Head of caudate nucleus (tissue), 42 donors: ENCODE results near the gene ADGRV1.
"Not testable (repeated sequence)": the region's sequence is repeated elsewhere in the genome, so short reads cannot be mapped to it uniquely, and the experiment has no call there.

Source experiments
- DNase-seq, 42 donors: peaks; one replicate each; pipeline versions ENCODE4 v3.0.0 to v3.0.0-alpha.2; 2020 to 2021; ENCODE audit warnings: mixed read lengths in 7 of 42
- intact Hi-C: fragments of 100-400 bp; cut with DNase I; formaldehyde crosslinking; loops from one replicate; pipeline ENCODE4 v1.15.0; 2022

The ADGRV1 gene

GRCh38 chr5:90770006-90770541 lies 211.5 kb downstream of the ADGRV1 start:
- DNase-seq, intact Hi-C loops: not testable (repeated sequence)

- intact Hi-C loops = no loop called here
- no peak for DNase-seq
Observed at GRCh38 chr5:90777959-90778358, 219.4 kb downstream of the ADGRV1 start.

- intact Hi-C loops = no loop called here
- peak; percentile 38 to 93 (median 81) for DNase-seq
Observed at GRCh38 chr5:90783460-90784333, 225.1 kb downstream of the ADGRV1 start.

- DNase-seq = no peak
Observed at GRCh38 chr5:90786756-90787155, 228.2 kb downstream of the ADGRV1 start.

GRCh38 chr5:90792725-90793124 lies 234.1 kb downstream of the ADGRV1 start:
- intact Hi-C loops = no loop called here
- DNase-seq = no peak

More at GRCh38 chr5:90786756-90787155, 228.2 kb downstream of the ADGRV1 start:
- intact Hi-C loops = no loop called here

GRCh38 chr5:90793183-90793582 lies 234.6 kb downstream of the ADGRV1 start:
- intact Hi-C loops = no loop called here
- DNase-seq = no peak

GRCh38 chr5:90796919-90797318 lies 238.3 kb downstream of the ADGRV1 start:
- intact Hi-C loops, DNase-seq: not testable (repeated sequence)

- intact Hi-C loops = not testable (repeated sequence)
Observed at GRCh38 chr5:90800082-90800481, 241.5 kb downstream of the ADGRV1 start.

GRCh38 chr5:90800515-90800914 lies 241.9 kb downstream of the ADGRV1 start:
- not testable (repeated sequence) for DNase-seq

More at GRCh38 chr5:90800082-90800481, 241.5 kb downstream of the ADGRV1 start:
- DNase-seq = not testable (repeated sequence)

GRCh38 chr5:90802474-90803317 lies 244.1 kb downstream of the ADGRV1 start:
- DNase-seq = peak in 17 of 42 donors; percentile 4 to 62 (median 27)
- intact Hi-C loops = no loop called here

More at GRCh38 chr5:90800515-90800914, 241.9 kb downstream of the ADGRV1 start:
- intact Hi-C loops = not testable (repeated sequence)

- DNase-seq = no peak
- intact Hi-C loops = no loop called here
Observed at GRCh38 chr5:90803381-90803780, 244.8 kb downstream of the ADGRV1 start.

- DNase-seq = no peak
- intact Hi-C loops = no loop called here
Observed at GRCh38 chr5:90803876-90804275, 245.3 kb downstream of the ADGRV1 start.

- intact Hi-C loops = no loop called here
- no peak for DNase-seq
Observed at GRCh38 chr5:90807496-90807895, 248.9 kb downstream of the ADGRV1 start.

- DNase-seq = no peak
- intact Hi-C loops = no loop called here
Observed at GRCh38 chr5:90809311-90810056, 250.9 kb downstream of the ADGRV1 start.

GRCh38 chr5:90810211-90810610 lies 251.6 kb downstream of the ADGRV1 start:
- no peak for DNase-seq
- intact Hi-C loops = no loop called here

- intact Hi-C loops = no loop called here
- no peak for DNase-seq
Observed at GRCh38 chr5:90813392-90813791, 254.8 kb downstream of the ADGRV1 start.

- DNase-seq, intact Hi-C loops: not testable (repeated sequence)
Observed at GRCh38 chr5:90822062-90822461, 263.5 kb downstream of the ADGRV1 start.

GRCh38 chr5:90824436-90824835 lies 265.8 kb downstream of the ADGRV1 start:
- intact Hi-C loops = no loop called here
- no peak for DNase-seq

- DNase-seq = no peak
- intact Hi-C loops = no loop called here
Observed at GRCh38 chr5:90830058-90830457, 271.5 kb downstream of the ADGRV1 start.
